ENCODE measurements around the gene PTPRG. TPM values are rescaled to one million over a fixed set of nuclear protein-coding genes. Genes with fewer than 3 reads are reported as not detected.

PTPRG gene
- total and polyA plus RNA-seq, 12 donors: 6.3 to 119 (median 72.2) TPM

- peak in 5 of 7 donors; percentile 4 to 34 (median 24) for DNase-seq
- Histone ChIP-seq H3K27me3 (no peaks in the 10 kb centered on the region), H3K36me3 (replicated peaks in 1 of 2) (no peaks in the 10 kb centered on the region), H3K9me3 (replicated peaks in 1 of 3) (no peaks in the 10 kb centered on the region), H3K4me3 (peak overlapping the region; percentile 64 to 93 (median 74)), H3K4me1 (replicated peaks in 1 of 2) (peaks cover 0 to 20% of the 10 kb centered on the region in 2 donors), H3K27ac (peak overlapping the region in 3 of 5 donors; percentile 94 to 97 (median 95))
- WGBS, 4 donors: 7 to 15% (median 8%) methylated on average over 15 to 52 of the region's 52 CpGs
- TF ChIP-seq POLR2A (IDR thresholded peaks at IDR 0.05) (no peak), CTCF (IDR thresholded peaks at IDR 0.05) (no peak)
- intact Hi-C loops (cut with DNase I): loop anchor here (5.0 to 10.0 kb wide), 6 partner anchors 71 to 624 kb away; no protein-coding TSS in a partner anchor
Observed at GRCh38 chr3:61563313-61564271, 2.2 kb downstream of the PTPRG start.

- peak; percentile 58 to 85 (median 71) for TF ChIP-seq CTCF (IDR thresholded peaks at IDR 0.05)
- peak in 1 of 2 donors; percentile 36 for TF ChIP-seq POLR2A (IDR thresholded peaks at IDR 0.05)
- Histone ChIP-seq H3K27me3 (no peaks in the 10 kb centered on the region), H3K4me3 (peak overlapping the region in 2 of 4 donors; percentile 71 to 93), H3K9me3 (replicated peaks in 1 of 3) (no peaks in the 10 kb centered on the region), H3K27ac (peak overlapping the region in 3 of 5 donors; percentile 51 to 73 (median 65)), H3K4me1 (replicated peaks in 1 of 2) (peaks cover 0 to 21% of the 10 kb centered on the region in 2 donors), H3K36me3 (replicated peaks in 1 of 2) (no peaks in the 10 kb centered on the region)
- intact Hi-C loops (cut with DNase I): loop anchor here (5.0 to 10.0 kb wide), 6 partner anchors 70 to 623 kb away; no protein-coding TSS in a partner anchor
- DNase-seq: peak; percentile 86 to 89 (median 87)
- WGBS, 4 donors: 2 to 5% (median 4%) methylated on average over 15 to 40 of the region's 40 CpGs
Observed at GRCh38 chr3:61564395-61565059, 3.2 kb downstream of the PTPRG start.

- 38 to 59% (median 50%) methylated on average over 4 of the region's 4 CpGs for WGBS, 4 donors
- DNase-seq: no peak
- no peaks in the 10 kb centered on the region for H3K27me3 ChIP-seq
- intact Hi-C loops (cut with DNase I): loop anchor here (10.0 kb wide), 4 partner anchors 69 to 619 kb away; no protein-coding TSS in a partner anchor
- no peaks in the 10 kb centered on the region for H3K9me3 ChIP-seq (replicated peaks in 1 of 3)
- no peak overlapping the region for H3K27ac ChIP-seq
- TF ChIP-seq POLR2A (IDR thresholded peaks at IDR 0.05): no peak
- TF ChIP-seq CTCF (IDR thresholded peaks at IDR 0.05): no peak
- no peak overlapping the region for H3K4me3 ChIP-seq
- peaks cover 0 to 27% of the 10 kb centered on the region in 2 donors for H3K4me1 ChIP-seq (replicated peaks in 1 of 2)
- H3K36me3 ChIP-seq (replicated peaks in 1 of 2): no peaks in the 10 kb centered on the region
Observed at GRCh38 chr3:61565569-61565968, 4.2 kb downstream of the PTPRG start.

GRCh38 chr3:61568127-61568526 is 6.8 kb downstream of the PTPRG start:
- H3K4me1 ChIP-seq (replicated peaks in 1 of 2): peaks cover 0 to 36% of the 10 kb centered on the region in 2 donors
- no peak for DNase-seq
- WGBS, 4 donors: 94 to 100% (median 98%) methylated on average over 1 of the region's 1 CpG

More at GRCh38 chr3:61568127-61568526, 6.8 kb downstream of the PTPRG start:
- no peaks in the 10 kb centered on the region for H3K27me3 ChIP-seq
- H3K27ac ChIP-seq: no peak overlapping the region
- no peaks in the 10 kb centered on the region for H3K9me3 ChIP-seq (replicated peaks in 1 of 3)
- no peaks in the 10 kb centered on the region for H3K36me3 ChIP-seq (replicated peaks in 1 of 2)
- no peak overlapping the region for H3K4me3 ChIP-seq
- intact Hi-C loops (cut with DNase I): loop anchor here (10.0 kb wide), 4 partner anchors 67 to 617 kb away; no protein-coding TSS in a partner anchor
- TF ChIP-seq POLR2A (IDR thresholded peaks at IDR 0.05): no peak
- no peak for TF ChIP-seq CTCF (IDR thresholded peaks at IDR 0.05)

Measured in adrenal gland (tissue), 12 donors.